Neural cell (in vitro differentiated cells): ENCODE results near the gene GPR107.

Experiments used
- TF ChIP-seq, protein P1 (sequence below): IDR thresholded peaks from 2 replicates; pipeline ENCODE4 v1.6.1; 2012; ENCODE audit warnings: borderline replicate concordance
- TF ChIP-seq, protein P2 (sequence below): fragments of 450-650 bp; IDR thresholded peaks from 2 replicates; pipeline ENCODE4 v1.5.1; 2014; ENCODE audit warnings: antibody characterized with exemption, mild to moderate bottlenecking, moderate library complexity; ENCODE audit not compliant: poor library complexity, severe bottlenecking

DNA sequence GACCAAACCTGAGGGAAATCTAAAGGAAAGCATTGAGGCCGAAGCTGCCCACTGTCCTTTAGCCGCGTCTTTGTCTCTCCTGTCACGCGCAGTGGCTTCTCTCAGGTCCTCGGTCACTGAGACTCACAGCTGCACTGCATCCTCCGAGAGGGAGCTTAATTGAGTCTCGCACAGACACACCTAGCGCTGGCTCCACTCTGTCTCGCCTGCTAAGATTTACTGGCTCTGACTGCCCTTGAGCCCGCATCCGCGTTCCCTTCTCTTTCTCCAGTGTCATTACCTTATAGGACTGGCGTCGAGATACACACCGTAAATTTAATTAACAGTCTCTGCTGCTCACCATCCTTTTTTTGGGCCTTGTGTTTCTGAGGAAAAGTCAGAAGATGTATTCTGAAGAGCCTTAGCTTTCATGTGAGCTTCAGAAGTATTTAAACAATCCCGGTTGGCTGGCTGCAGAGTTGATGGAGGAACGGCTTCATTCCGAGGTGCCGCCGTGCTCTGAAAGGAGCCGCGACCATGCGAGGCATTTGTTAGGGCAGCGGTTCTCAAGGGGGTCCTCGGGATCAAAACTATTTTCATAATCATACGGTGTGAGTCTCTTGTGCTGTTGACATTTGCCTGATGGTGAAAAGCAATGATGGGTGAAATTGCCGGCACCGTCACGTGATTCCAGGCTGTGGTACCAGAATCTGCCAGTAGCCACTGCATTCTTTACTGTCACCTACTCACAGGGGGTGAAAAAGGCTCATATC is 58.3 kb downstream of the GPR107 start:
- TF ChIP-seq, protein P1, sequence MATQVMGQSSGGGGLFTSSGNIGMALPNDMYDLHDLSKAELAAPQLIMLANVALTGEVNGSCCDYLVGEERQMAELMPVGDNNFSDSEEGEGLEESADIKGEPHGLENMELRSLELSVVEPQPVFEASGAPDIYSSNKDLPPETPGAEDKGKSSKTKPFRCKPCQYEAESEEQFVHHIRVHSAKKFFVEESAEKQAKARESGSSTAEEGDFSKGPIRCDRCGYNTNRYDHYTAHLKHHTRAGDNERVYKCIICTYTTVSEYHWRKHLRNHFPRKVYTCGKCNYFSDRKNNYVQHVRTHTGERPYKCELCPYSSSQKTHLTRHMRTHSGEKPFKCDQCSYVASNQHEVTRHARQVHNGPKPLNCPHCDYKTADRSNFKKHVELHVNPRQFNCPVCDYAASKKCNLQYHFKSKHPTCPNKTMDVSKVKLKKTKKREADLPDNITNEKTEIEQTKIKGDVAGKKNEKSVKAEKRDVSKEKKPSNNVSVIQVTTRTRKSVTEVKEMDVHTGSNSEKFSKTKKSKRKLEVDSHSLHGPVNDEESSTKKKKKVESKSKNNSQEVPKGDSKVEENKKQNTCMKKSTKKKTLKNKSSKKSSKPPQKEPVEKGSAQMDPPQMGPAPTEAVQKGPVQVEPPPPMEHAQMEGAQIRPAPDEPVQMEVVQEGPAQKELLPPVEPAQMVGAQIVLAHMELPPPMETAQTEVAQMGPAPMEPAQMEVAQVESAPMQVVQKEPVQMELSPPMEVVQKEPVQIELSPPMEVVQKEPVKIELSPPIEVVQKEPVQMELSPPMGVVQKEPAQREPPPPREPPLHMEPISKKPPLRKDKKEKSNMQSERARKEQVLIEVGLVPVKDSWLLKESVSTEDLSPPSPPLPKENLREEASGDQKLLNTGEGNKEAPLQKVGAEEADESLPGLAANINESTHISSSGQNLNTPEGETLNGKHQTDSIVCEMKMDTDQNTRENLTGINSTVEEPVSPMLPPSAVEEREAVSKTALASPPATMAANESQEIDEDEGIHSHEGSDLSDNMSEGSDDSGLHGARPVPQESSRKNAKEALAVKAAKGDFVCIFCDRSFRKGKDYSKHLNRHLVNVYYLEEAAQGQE, result no peak
- TF ChIP-seq, protein P2, sequence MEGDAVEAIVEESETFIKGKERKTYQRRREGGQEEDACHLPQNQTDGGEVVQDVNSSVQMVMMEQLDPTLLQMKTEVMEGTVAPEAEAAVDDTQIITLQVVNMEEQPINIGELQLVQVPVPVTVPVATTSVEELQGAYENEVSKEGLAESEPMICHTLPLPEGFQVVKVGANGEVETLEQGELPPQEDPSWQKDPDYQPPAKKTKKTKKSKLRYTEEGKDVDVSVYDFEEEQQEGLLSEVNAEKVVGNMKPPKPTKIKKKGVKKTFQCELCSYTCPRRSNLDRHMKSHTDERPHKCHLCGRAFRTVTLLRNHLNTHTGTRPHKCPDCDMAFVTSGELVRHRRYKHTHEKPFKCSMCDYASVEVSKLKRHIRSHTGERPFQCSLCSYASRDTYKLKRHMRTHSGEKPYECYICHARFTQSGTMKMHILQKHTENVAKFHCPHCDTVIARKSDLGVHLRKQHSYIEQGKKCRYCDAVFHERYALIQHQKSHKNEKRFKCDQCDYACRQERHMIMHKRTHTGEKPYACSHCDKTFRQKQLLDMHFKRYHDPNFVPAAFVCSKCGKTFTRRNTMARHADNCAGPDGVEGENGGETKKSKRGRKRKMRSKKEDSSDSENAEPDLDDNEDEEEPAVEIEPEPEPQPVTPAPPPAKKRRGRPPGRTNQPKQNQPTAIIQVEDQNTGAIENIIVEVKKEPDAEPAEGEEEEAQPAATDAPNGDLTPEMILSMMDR, result no peak
